Measurements from ENCODE around the gene RIPK1. TPM values are rescaled to one million over a fixed set of nuclear protein-coding genes. Genes with fewer than 3 reads are reported as not detected.

RIPK1 gene
- total and polyA plus RNA-seq, 9 of the 15 experiments (the other 6 are each of a cell fraction or from before 2014, with no cell fraction given), result 3.8 to 24.9 (median 17.7) TPM

GRCh38 chr6:3026791-3027626 lies 41.3 kb upstream of the RIPK1 start (continued):
- peak; percentile 64 for TF ChIP-seq RBBP5 (IDR thresholded peaks at IDR 0.05; ENCODE audit: borderline replicate concordance, insufficient read depth, low read length, poor library complexity, severe bottlenecking)
- TF ChIP-seq YY1 (IDR thresholded peaks at IDR 0.05; ENCODE audit: borderline replicate concordance in 1 of 3, control insufficient read depth in 1 of 3, extremely low read depth in 1 of 3, insufficient read depth in 3 of 3, insufficient read length in 1 of 3, insufficient replicate concordance in 2 of 3, low read depth in 1 of 3, low read length in 2 of 3), result peak in 1 of 3 experiments; percentile 16
- TF ChIP-seq MTF1 (CRISPR knock-in tag; IDR thresholded peaks at IDR 0.05; ENCODE audit: borderline replicate concordance), result no peak
- peak in 1 of 2 experiments; percentile 26; a peak in 1 of 4 replicates for TF ChIP-seq TEAD1 (CRISPR knock-in tag; IDR thresholded peaks at IDR 0.05)
- TF ChIP-seq ZNF592 (IDR thresholded peaks at IDR 0.05), result peak; percentile 88
- peak; percentile 54 for TF ChIP-seq HDAC3 (IDR thresholded peaks at IDR 0.05; ENCODE audit: borderline replicate concordance, partially characterized antibody)
- TF ChIP-seq GATAD2B (IDR thresholded peaks at IDR 0.05; ENCODE audit: borderline replicate concordance), result no peak
- TF ChIP-seq POLR2AphosphoS5 (IDR thresholded peaks at IDR 0.05; ENCODE audit: control insufficient read depth, insufficient read depth, low read depth, low read length), result peak; percentile 77
- TF ChIP-seq RB1 (IDR thresholded peaks at IDR 0.05; ENCODE audit: low read depth), result no peak
- 0 out of 2 replicates have a peak, but pooled peaks have one; percentile 44 for TF ChIP-seq DDX20 (tag; IDR thresholded peaks at IDR 0.05; ENCODE audit: low read depth)
- TF ChIP-seq PHTF2 (CRISPR knock-in tag; IDR thresholded peaks at IDR 0.05), result no peak
- no peak for TF ChIP-seq ZNF586 (CRISPR knock-in tag; conservative IDR thresholded peaks at IDR 0.05)
- no peak for TF ChIP-seq SRSF7 (optimal IDR thresholded peaks at IDR 0.05; ENCODE audit: low read depth, low read length)
